B cell (primary cell): ENCODE results near the gene GPR143. TPM values are rescaled to one million over a fixed set of nuclear protein-coding genes. Genes with fewer than 3 reads are reported as not detected.

Experiments
- ATAC-seq: fragments of 200-7000 bp; cut with Tn5 transposase; one replicate; pipeline ENCODE4 v1.10.0; 2021; ENCODE audit warnings: low read depth, mild to moderate bottlenecking, moderate number of reproducible peaks, moderate library complexity
- CTCF ChIA-PET: fragments of 350-600 bp; sonication (Branson Sonifier 250); formaldehyde crosslinking; loops from one replicate; lab custom pipeline; 2021; ENCODE audit warnings: antibody characterized with exemption, inconsistent platforms; lab: Charles Lee
- POLR2A ChIA-PET: fragments of 350-600 bp; sonication (Branson Sonifier 250); formaldehyde crosslinking; loops from one replicate; lab custom pipeline; 2021; ENCODE audit warnings: antibody characterized with exemption; lab: Charles Lee
- DNase-seq: peaks from one replicate; pipeline ENCODE4 v3.0.0; 2013
- H2AFZ ChIP-seq: 2 replicates; pipeline ENCODE4 v1.6.1; 2012; ENCODE audit warnings: mild to moderate bottlenecking, low read depth, low read length; ENCODE audit not compliant: insufficient read depth, poor library complexity, severe bottlenecking
- H3K27ac ChIP-seq, 2 donors: 1 replicate in 1 of 2; 2 replicates in 1 of 2; pipeline ENCODE4 v1.5.1; 2012 to 2013; ENCODE audit warnings: low read length in 2 of 2, mild to moderate bottlenecking in 2 of 2, moderate library complexity in 1 of 2
- H3K27me3 ChIP-seq, 4 experiments: fragments of 200-600 bp in 1 of 4; sonication (generic) in 1 of 4; replicated peaks in 1 of 4; 1 replicate in 2 of 4; 2 replicates in 2 of 4; pipeline versions ENCODE4 v1.6.1 to v1.7.0; 2013 to 2016; ENCODE audit warnings: low read length in 3 of 4, mild to moderate bottlenecking in 2 of 4, mixed read lengths in 1 of 4, moderate library complexity in 1 of 4; ENCODE audit not compliant: insufficient read depth in 4 of 4, control insufficient read depth in 3 of 4; ENCODE audit errors: control extremely low read depth in 1 of 4
- H3K36me3 ChIP-seq, 2 experiments: replicated peaks in 1 of 2; 1 replicate in 1 of 2; 2 replicates in 1 of 2; pipeline versions ENCODE4 v1.6.1 to v1.7.1; 2013; ENCODE audit warnings: low read length in 1 of 2; ENCODE audit not compliant: insufficient read depth in 2 of 2, control insufficient read depth in 1 of 2; ENCODE audit errors: control extremely low read depth in 1 of 2, extremely low read depth in 1 of 2
- H3K4me1 ChIP-seq, 2 donors: fragments of 200-600 bp in 1 of 2; sonication (generic) in 1 of 2; 1 replicate in 1 of 2; 2 replicates in 1 of 2; pipeline versions ENCODE4 v1.5.1 to v1.6.1; 2013 to 2017; ENCODE audit warnings: low read length in 2 of 2; ENCODE audit not compliant: control insufficient read depth in 2 of 2, insufficient read depth in 2 of 2
- H3K4me2 ChIP-seq: replicated peaks from 2 replicates; pipeline ENCODE3; 2012; ENCODE audit warnings: mild to moderate bottlenecking, low read depth, low read length; ENCODE audit not compliant: poor library complexity, severe bottlenecking
- H3K4me3 ChIP-seq, 5 experiments: fragments of 200-600 bp in 1 of 5; sonication (generic) in 1 of 5; 1 replicate in 3 of 5; 2 replicates in 2 of 5; pipeline versions ENCODE4 v1.5.1 to v1.7.0; 2011 to 2016; ENCODE audit warnings: low read length in 4 of 5, mild to moderate bottlenecking in 4 of 5, low read depth in 2 of 5, control low read depth in 1 of 5, moderate library complexity in 1 of 5; ENCODE audit not compliant: insufficient read depth in 1 of 5; ENCODE audit errors: control extremely low read depth in 1 of 5, extremely low read depth in 1 of 5
- H3K79me2 ChIP-seq: fragments of 200-600 bp; sonication (generic); one replicate; pipeline ENCODE4 v1.6.0; 2016; ENCODE audit warnings: low read length; ENCODE audit not compliant: control insufficient read depth, insufficient read depth
- H3K9ac ChIP-seq: fragments of 200-600 bp; sonication (generic); 2 replicates; pipeline ENCODE4 v1.6.1; 2017; ENCODE audit warnings: mild to moderate bottlenecking, low read length, moderate library complexity
- H3K9me3 ChIP-seq, 3 donors: one replicate each; pipeline versions ENCODE4 v1.6.1 to v1.7.1; 2013; ENCODE audit warnings: low read length in 2 of 3; ENCODE audit not compliant: control insufficient read depth in 2 of 3, insufficient read depth in 1 of 3; ENCODE audit errors: control extremely low read depth in 1 of 3
- H4K20me1 ChIP-seq: 2 replicates; pipeline ENCODE4 v1.6.0; 2012; ENCODE audit warnings: mild to moderate bottlenecking, low read length; ENCODE audit not compliant: insufficient read depth, control insufficient read depth, poor library complexity, severe bottlenecking
- H3K27ac Mint-ChIP-seq: one replicate; pipeline ENCODE4 v1.8.0; 2021; ENCODE audit warnings: mixed read lengths
- H3K27me3 Mint-ChIP-seq: one replicate; pipeline ENCODE4 v1.8.0; 2021; ENCODE audit warnings: mixed read lengths
- H3K4me1 Mint-ChIP-seq: one replicate; pipeline ENCODE4 v1.8.0; 2021; ENCODE audit warnings: mixed read lengths
- H3K4me3 Mint-ChIP-seq: one replicate; pipeline ENCODE4 v1.8.0; 2021; ENCODE audit warnings: mixed read lengths
- H3K9me3 Mint-ChIP-seq: one replicate; pipeline ENCODE4 v1.8.0; 2022; ENCODE audit warnings: mixed read lengths; ENCODE audit not compliant: insufficient read depth
- EZH2 ChIP-seq: IDR thresholded peaks from 2 replicates; pipeline ENCODE4 v1.6.1; 2012; ENCODE audit warnings: borderline replicate concordance, low read depth, mild to moderate bottlenecking, moderate library complexity, low read length; ENCODE audit not compliant: insufficient read depth, poor library complexity, severe bottlenecking
- WGBS: methylation state at CpG from one replicate; pipeline ENCODE4 v1.1.5; 2013; ENCODE audit warnings: missing lambda C conversion rate; ENCODE audit not compliant: insufficient coverage; 5-methylcytosine and 5-hydroxymethylcytosine counted together
- intact Hi-C: fragments of 100-400 bp; cut with micrococcal nuclease; formaldehyde crosslinking; loops from one replicate; pipeline ENCODE4 v1.10.0; 2022
- polyA plus RNA-seq: library from polyadenylated mRNA; depleted of rRNA; stranded (reverse); fragments of >200 nt; gene quantifications from 2 replicates; pipeline ENCODE4 v1.2.3, GENCODE V29; 2012
- total RNA-seq, 2 donors: library from RNA; stranded (reverse); fragments of 120-200 nt in 1 of 2; gene quantifications; 1 replicate in 1 of 2; 2 replicates in 1 of 2; pipeline versions ENCODE4 v1.2.3 to v1.2.4, GENCODE V29; 2013 to 2022
- TF ChIP-seq, protein P1 (sequence below): fragments of 200-600 bp; IDR thresholded peaks from one replicate; pipeline ENCODE4 v1.8.0; 2022; ENCODE audit warnings: antibody characterized with exemption, mild to moderate bottlenecking

GPR143 gene
- total and polyA plus RNA-seq, 2 donors (not counting 1 experiment from before 2014, with no cell fraction given): not detected

- Mint-ChIP-seq H3K4me3 (no peak overlapping the region), H3K4me1 (no peaks in the 10 kb centered on the region), H3K27ac (no peak overlapping the region), H3K9me3 (no peaks in the 10 kb centered on the region), H3K27me3 (peaks cover 15% of the 10 kb centered on the region)
- no peak for DNase-seq
- ChIA-PET CTCF (no interaction called here), POLR2A (no interaction called here)
- intact Hi-C loops: no loop called here
- H3K9me3 ChIP-seq: peaks cover 0 to 3% (median 0%) of the 10 kb centered on the region in 3 donors
- peaks cover 0 to 3% of the 10 kb centered on the region in 2 donors for H3K4me1 ChIP-seq
- no peaks in the 10 kb centered on the region for H3K79me2 ChIP-seq
- no peak overlapping the region for H2AFZ ChIP-seq
- ATAC-seq: no peak
- no peaks in the 10 kb centered on the region for H4K20me1 ChIP-seq
- no peak overlapping the region for H3K4me2 ChIP-seq
- no CpG with 5 or more reads among the region's 2 CpGs for WGBS
- peaks cover 0 to 14% (median 2%) of the 10 kb centered on the region in 4 experiments for H3K27me3 ChIP-seq
- no peak overlapping the region for H3K27ac ChIP-seq
- no peak overlapping the region for H3K4me3 ChIP-seq
- H3K36me3 ChIP-seq: no peaks in the 10 kb centered on the region
- no peak overlapping the region for H3K9ac ChIP-seq
- TF ChIP-seq, protein P1, sequence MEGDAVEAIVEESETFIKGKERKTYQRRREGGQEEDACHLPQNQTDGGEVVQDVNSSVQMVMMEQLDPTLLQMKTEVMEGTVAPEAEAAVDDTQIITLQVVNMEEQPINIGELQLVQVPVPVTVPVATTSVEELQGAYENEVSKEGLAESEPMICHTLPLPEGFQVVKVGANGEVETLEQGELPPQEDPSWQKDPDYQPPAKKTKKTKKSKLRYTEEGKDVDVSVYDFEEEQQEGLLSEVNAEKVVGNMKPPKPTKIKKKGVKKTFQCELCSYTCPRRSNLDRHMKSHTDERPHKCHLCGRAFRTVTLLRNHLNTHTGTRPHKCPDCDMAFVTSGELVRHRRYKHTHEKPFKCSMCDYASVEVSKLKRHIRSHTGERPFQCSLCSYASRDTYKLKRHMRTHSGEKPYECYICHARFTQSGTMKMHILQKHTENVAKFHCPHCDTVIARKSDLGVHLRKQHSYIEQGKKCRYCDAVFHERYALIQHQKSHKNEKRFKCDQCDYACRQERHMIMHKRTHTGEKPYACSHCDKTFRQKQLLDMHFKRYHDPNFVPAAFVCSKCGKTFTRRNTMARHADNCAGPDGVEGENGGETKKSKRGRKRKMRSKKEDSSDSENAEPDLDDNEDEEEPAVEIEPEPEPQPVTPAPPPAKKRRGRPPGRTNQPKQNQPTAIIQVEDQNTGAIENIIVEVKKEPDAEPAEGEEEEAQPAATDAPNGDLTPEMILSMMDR: no peak
- TF ChIP-seq EZH2: no peak
Observed at GRCh38 chrX:9788911-9789310, 23.3 kb upstream of the GPR143 start.

DNA sequence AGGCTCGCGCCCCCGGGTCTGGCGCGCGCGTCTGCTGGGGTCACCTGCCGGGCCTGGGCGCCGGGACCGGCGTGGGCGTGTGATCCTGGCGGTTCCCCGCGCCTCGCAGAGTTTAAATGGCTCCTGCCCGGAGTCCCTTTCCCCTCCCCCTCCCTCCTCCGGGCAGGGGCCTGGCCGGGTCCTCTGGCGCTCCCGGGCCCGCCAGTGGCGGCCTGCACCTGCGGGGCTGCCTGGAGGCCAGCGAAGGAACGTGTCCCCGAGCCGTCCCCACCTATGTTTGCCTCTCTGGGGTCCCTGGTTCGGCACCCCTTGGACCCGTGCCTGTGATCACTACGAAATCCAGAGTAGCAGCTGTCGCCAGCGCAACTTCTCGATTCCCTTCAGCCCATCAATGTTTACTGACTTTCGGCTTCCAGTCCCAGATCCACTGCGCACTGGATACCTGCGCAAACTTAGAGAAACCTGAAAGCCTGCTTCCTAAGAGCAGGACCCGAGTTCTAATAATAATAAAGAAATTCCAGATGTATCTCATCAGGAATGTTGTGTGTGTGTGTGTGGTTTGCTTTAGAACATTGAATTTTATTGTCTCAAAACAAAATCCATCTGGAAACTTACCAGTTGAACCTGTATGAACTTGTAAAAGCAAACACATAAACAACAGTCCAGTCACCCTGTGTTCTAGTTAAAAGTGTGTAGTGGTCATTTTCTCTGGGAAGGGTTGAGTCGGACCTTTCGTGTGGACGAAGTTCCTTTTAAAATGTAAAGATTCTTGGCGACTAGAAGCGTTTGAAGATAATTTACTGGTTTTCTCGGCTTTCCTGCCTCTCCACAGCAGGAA, 21.4 kb upstream of the GPR143 start:
- ChIA-PET POLR2A (no interaction called here), CTCF (no interaction called here)
- Histone ChIP-seq H3K4me3 (no peak overlapping the region), H3K9ac (no peak overlapping the region), H2AFZ (no peak overlapping the region), H3K79me2 (no peaks in the 10 kb centered on the region), H4K20me1 (no peaks in the 10 kb centered on the region), H3K4me1 (peaks cover 0 to 3% of the 10 kb centered on the region in 2 donors), H3K27ac (no peak overlapping the region), H3K9me3 (peaks cover 0 to 3% (median 0%) of the 10 kb centered on the region in 3 donors), H3K36me3 (no peaks in the 10 kb centered on the region), H3K27me3 (peaks cover 0 to 14% (median 2%) of the 10 kb centered on the region in 4 experiments), H3K4me2 (peak overlapping the region; percentile 37)
- intact Hi-C loops: no loop called here
- no peaks in the 10 kb centered on the region for H3K4me1 Mint-ChIP-seq
- no peak for ATAC-seq
- H3K27me3 Mint-ChIP-seq: peaks cover 20% of the 10 kb centered on the region
- no peaks in the 10 kb centered on the region for H3K9me3 Mint-ChIP-seq
- H3K4me3 Mint-ChIP-seq: peak overlapping the region; percentile 75
- 2% methylated on average over 31 of the region's 45 CpGs for WGBS
- TF ChIP-seq, protein P1: no peak
- TF ChIP-seq EZH2: no peak
- no peak for DNase-seq
- H3K27ac Mint-ChIP-seq: no peak overlapping the region
